Eye (tissue), 1 donor: ENCODE results near the gene SINHCAF.
"Not testable (repeated sequence)": the region's sequence is repeated elsewhere in the genome, so short reads cannot be mapped to it uniquely, and the experiment has no call there.

Experiments used
- DNase-seq: peaks from one replicate; pipeline ENCODE4 v3.0.0-alpha.2; 2015

SINHCAF gene

GRCh38 chr12:31260840-31261239, 65.1 kb downstream of the SINHCAF start:
- DNase-seq = no peak

- peak; percentile 22 for DNase-seq
Measured at GRCh38 chr12:31259136-31259886, 66.6 kb downstream of the SINHCAF start.

GRCh38 chr12:31257784-31258183, 68.2 kb downstream of the SINHCAF start:
- no peak for DNase-seq

- DNase-seq = not testable (repeated sequence)
Measured at GRCh38 chr12:31251707-31252611, 74.0 kb downstream of the SINHCAF start.

GRCh38 chr12:31250179-31250578, 75.8 kb downstream of the SINHCAF start:
- DNase-seq = no peak

GRCh38 chr12:31249356-31249755, 76.6 kb downstream of the SINHCAF start:
- DNase-seq = no peak

- no peak for DNase-seq
Measured at GRCh38 chr12:31248815-31249214, 77.1 kb downstream of the SINHCAF start.

- no peak for DNase-seq
Measured at GRCh38 chr12:31248337-31248736, 77.6 kb downstream of the SINHCAF start.

- DNase-seq = no peak
Measured at GRCh38 chr12:31246470-31246850, 79.5 kb downstream of the SINHCAF start.

GRCh38 chr12:31245822-31246469, 80.0 kb downstream of the SINHCAF start:
- no peak for DNase-seq

- not testable (repeated sequence) for DNase-seq
Measured at GRCh38 chr12:31242418-31242817, 83.5 kb downstream of the SINHCAF start.

GRCh38 chr12:31238764-31239387, 87.1 kb downstream of the SINHCAF start:
- DNase-seq = peak; percentile 84

GRCh38 chr12:31238333-31238732, 87.6 kb downstream of the SINHCAF start:
- not testable (repeated sequence) for DNase-seq

GRCh38 chr12:31236998-31237637, 88.8 kb downstream of the SINHCAF start:
- DNase-seq = no peak

GRCh38 chr12:31235868-31236395, 90.0 kb downstream of the SINHCAF start:
- no peak for DNase-seq

GRCh38 chr12:31234955-31235867, 90.7 kb downstream of the SINHCAF start:
- peak; percentile 78 for DNase-seq

- DNase-seq = peak; percentile 24
Measured at GRCh38 chr12:31234053-31234840, 91.7 kb downstream of the SINHCAF start.

GRCh38 chr12:31233061-31233730, 92.8 kb downstream of the SINHCAF start:
- no peak for DNase-seq

GRCh38 chr12:31232361-31232965, 93.5 kb downstream of the SINHCAF start:
- DNase-seq = no peak
